GM18951 (cell line): Measurements from ENCODE around the gene CENPF.
A peak's percentile ranks its signal among the peaks of the same experiment; 100 is the strongest.

Source experiments
- POLR2A ChIP-seq: IDR thresholded peaks from 4 replicates; pipeline ENCODE4 v1.6.1; 2011; ENCODE audit warnings: mild to moderate bottlenecking; ENCODE audit not compliant: insufficient read length, insufficient read depth; ENCODE audit errors: extremely low read depth
- in situ Hi-C: fragments of 300-500 bp; cut with MboI; formaldehyde crosslinking; loops from one replicate; pipeline ENCODE4 v1.12.0; 2022; ENCODE audit warnings: low sequenced_read_pairs, mixed read lengths, inconsistent platforms; ENCODE audit not compliant: unreplicated experiment

Gene CENPF

GRCh38 chr1:214602764-214603657 is at the start of gene CENPF:
Gene CENPF, plus strand, starts transcription at chr1:214603195. Its CDS starts 10,560 bp downstream, at chr1:214613755.
- in situ Hi-C loops, result no loop called here
- TF ChIP-seq POLR2A, result peak; percentile 68

DNA sequence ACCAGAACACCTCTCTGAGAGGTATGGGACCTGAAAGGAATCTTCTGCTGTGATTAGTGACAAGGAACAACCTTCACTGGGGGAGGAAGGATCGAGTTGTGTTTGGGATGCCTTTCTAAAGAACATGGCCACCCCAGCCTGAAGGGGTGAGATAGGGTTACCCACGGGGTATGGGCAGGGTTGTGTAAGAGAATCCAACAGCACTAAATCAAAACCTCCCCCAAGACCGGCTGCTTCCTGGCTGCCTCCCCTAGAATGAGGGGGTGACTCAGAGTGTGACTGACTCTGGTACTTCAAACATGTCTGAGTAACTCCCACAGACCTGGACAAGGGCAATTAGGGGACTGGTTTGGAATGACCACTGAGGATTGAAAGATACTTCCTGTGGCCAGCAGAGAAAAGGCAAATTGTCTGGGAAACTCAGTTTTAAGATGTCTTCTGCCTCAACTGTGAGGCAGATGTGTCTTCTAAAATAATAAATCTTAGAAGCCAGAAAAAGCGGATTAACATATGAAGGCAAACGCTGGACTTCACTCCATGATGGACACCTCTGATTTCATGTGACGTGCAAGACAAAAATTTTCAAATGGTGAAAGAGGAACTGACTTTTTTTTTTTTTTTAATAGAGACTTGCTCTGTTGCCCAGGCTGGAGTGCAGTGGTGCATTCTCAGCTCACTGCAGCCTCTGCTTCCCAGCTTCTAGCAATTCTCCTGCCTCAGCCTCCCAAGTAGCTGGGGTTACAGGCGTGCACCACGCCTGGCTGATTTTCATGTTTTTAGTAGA is 44.9 kb upstream of the CENPF start:
- in situ Hi-C loops, result no loop called here
- no peak for TF ChIP-seq POLR2A

GRCh38 chr1:214563881-214564280 is 39.1 kb upstream of the CENPF start:
- in situ Hi-C loops, result no loop called here
- TF ChIP-seq POLR2A, result no peak

DNA sequence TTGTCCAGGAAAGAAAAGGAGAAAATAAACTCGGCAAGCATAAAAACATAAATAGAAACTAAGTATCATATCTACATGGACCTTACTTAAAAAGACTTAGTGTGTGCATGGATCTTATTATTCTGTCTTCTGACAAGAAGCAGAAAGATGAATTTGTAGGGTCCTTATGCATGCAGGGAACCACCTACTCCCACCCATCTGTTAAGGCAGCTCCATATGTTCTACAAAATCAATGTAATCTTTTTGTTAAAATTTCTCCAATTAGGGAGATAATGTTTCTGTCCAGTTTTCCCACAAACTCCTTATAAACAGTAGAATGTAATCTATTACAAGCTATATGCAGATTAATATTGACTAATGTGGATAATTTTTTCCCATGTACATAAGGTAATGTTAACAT is 37.7 kb upstream of the CENPF start:
- TF ChIP-seq POLR2A, result no peak
- in situ Hi-C loops, result no loop called here

DNA sequence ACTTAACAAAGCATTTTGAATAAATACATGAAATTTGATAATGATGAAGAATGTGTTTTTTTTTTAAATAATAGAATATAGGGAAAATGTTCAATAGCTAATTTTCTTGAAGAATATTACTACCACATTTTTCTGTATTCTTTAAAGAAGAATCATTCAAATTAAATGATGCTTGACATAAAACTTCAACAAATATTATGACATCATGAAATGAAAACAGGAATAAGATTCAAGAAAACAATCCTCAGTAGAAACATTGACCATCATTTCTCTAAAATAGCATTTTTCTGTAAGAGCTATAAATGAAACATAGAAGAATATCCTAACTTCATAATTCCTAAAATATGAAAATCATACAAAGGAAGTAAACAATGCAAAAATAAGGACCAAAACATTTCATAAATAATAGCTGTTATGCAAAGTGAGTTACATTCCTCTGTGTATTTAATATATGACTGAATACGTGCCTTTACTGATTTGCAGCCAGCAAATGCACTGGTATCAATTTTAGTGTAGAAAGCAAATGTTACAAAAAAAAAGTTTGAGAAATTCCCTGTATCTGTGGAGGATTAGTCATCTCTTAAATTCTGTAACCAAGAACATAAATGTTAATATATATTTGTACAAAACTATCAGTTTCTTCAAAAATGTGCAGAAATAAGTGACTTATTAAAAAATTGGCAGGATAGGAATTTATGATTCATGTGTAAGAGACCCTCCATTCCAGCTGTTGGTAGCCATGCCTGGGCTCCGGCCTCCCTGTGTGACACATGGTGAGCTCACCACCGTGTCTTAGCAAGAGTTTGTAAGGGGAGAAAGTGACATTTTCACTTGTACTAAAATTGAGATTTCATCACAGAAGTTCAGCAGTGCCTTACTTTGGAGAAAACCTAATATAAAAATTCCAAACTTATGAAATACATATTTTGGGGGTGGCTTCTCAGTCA is 36.6 kb upstream of the CENPF start:
- in situ Hi-C loops, result no loop called here
- no peak for TF ChIP-seq POLR2A

GRCh38 chr1:214567481-214567980 is 35.5 kb upstream of the CENPF start:
- no peak for TF ChIP-seq POLR2A
- in situ Hi-C loops, result no loop called here

DNA sequence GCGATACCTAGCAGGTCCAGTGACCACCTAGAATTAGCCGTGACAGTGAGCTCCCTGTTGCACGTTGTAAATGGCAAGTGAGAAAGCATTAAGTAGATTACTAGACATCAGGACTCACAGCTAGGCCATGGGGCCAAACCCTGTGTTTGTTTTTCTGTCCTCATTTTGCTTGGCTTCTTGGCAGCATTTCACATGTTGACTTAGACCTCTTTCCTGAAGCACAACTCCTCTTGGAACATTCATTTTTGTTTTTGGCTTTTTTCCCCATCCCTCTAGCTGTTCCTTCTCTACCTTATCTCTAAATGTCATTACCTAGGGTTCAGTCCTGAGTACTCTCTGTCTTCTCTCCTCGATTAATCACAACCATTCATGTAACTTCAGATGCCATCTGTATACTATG is 34.7 kb upstream of the CENPF start:
- TF ChIP-seq POLR2A, result no peak
- in situ Hi-C loops, result no loop called here

DNA sequence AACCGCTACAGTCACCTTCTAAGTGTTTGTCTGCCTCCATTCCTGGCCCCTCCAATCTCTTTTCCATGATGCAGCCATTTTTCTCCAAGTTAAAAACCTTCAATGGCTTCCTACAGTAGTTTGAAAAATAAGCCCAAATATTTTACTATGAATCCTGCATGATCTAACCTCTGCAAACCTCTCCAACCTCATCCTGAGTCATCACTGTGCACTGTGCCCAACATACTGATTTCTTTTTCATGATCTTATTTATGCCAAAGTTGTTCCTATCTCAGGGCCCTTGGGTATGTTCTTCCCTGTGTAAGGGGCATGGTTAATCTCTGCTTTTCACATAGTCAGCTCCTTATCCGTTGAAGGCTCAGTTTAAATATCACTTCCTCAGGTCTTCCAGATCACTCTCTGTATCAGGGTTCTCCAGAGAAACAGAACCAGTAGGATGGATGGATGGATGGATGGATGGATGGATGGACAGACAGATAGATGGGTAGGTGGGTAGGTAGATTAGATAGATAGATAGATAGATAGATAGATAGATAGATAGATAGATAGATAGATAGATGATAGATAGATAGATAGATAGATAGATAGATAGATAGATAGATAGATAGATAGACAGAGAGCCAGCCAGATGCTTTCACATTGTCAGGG is 33.5 kb upstream of the CENPF start:
- in situ Hi-C loops, result no loop called here

GRCh38 chr1:214570442-214570841 is 32.6 kb upstream of the CENPF start:
- in situ Hi-C loops, result no loop called here

More for the DNA sequence above, 33.5 kb upstream of the CENPF start:
- TF ChIP-seq POLR2A, result no peak

DNA sequence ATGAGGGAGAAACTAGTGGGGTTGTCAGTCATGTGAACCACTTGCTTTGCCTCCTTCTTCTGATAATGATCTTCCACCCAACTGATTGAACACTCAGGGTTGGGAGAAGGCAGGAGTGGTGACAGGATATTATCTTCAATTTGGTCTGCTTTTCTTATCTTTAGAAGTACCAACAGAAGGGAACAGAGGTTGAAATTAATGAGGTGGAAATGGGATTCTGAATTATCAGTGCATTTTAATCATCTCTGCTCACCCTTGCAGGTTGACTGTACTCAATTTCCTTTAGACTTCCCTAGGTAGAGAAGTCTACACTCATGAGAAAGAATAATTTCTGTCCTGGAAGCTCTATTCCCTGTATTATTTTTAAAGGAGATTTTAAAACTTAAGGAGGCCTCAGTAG is 31.7 kb upstream of the CENPF start:
- no peak for TF ChIP-seq POLR2A
- in situ Hi-C loops, result no loop called here

More at GRCh38 chr1:214570442-214570841, 32.6 kb upstream of the CENPF start:
- no peak for TF ChIP-seq POLR2A

DNA sequence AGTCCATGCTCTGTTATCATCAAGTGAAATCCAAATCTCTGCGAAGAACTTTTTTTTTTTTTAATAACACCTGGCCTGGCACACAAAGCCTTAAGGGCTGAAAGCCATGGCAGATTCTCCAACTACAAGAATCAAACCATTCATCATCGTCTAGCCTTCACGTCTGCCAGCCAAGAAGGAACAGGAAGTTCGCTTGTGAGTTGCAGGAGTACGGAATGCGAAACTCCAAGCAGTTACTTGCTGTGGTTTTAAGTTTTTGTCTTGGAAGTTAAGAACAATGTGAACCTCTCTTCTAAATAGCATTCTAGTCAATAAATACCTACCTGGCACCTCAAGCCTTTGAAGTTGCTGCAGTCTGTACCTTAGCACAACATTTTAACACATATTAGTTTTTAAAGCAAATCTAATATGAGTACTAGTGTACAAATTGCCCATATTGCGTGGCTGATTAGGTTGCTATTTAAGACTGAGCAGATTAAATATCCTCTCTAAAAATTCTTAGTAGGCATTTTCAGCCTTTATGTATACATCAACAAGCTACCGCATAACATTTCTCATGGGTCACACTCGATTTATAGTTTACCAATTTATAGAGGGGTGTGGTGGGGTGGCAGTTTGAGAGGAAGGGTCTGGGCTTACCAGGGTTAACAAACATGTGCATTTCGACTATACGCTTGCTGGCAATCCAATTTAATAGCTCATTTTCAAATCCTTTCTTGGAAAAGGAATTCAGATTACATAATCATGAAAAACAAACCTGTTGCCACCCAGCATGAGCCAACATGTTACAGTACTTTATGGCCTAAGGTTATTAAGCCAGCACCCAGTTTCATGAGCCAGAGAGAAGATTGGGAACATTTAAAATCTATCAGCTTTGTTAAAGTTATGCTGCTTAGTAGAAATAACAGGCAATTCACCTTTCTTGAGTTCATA is 29.3 kb upstream of the CENPF start:
- in situ Hi-C loops, result no loop called here
- TF ChIP-seq POLR2A, result no peak
